A673 (cell line): Measurements from ENCODE around the gene MAPKAPK3. TPM values are rescaled to one million over a fixed set of nuclear protein-coding genes. Genes with fewer than 3 reads are reported as not detected.
A peak's percentile ranks its signal among the peaks of the same experiment; 100 is the strongest.

Source experiments
- BruUV-seq: library from RNA; stranded (reverse); fragments of 400-500 nt; replicated peaks from 2 replicates; lab custom pipeline; 2021; lab: Mats Ljungman, UMichigan
- CTCF ChIA-PET: fragments of 300-600 bp; sonication (Branson Sonifier 250); formaldehyde crosslinking; loops from one replicate; lab custom pipeline; 2022; ENCODE audit warnings: antibody characterized with exemption; lab: Charles Lee
- POLR2A ChIA-PET: fragments of 300-600 bp; sonication (Branson Sonifier 250); formaldehyde crosslinking; loops from one replicate; lab custom pipeline; 2022; ENCODE audit warnings: antibody characterized with exemption; ENCODE audit not compliant: low non-redundant PET; lab: Charles Lee
- DNase-seq: peaks from one replicate; pipeline ENCODE4 v3.0.0-alpha.2; 2015; ENCODE audit warnings: low spot score
- H3K27ac ChIP-seq: fragments of 200-600 bp; sonication (generic); 2 replicates; pipeline ENCODE4 v1.5.1; 2016; ENCODE audit warnings: mixed run types, low read depth, mild to moderate bottlenecking, mixed read lengths, antibody characterized with exemption, low read length; ENCODE audit not compliant: poor library complexity, severe bottlenecking
- H3K27me3 ChIP-seq: fragments of 200-600 bp; sonication (generic); replicated peaks from 2 replicates; pipeline ENCODE4 v1.6.1; 2017; ENCODE audit warnings: mixed run types, low read depth, mild to moderate bottlenecking, mixed read lengths, antibody characterized with exemption, low read length; ENCODE audit not compliant: insufficient read depth, poor library complexity
- H3K36me3 ChIP-seq: fragments of 200-600 bp; sonication (generic); 2 replicates; pipeline ENCODE4 v1.6.1; 2016; ENCODE audit warnings: mixed run types, mild to moderate bottlenecking, mixed read lengths, antibody characterized with exemption, low read length; ENCODE audit not compliant: insufficient read depth, poor library complexity, severe bottlenecking
- H3K4me1 ChIP-seq: fragments of 200-600 bp; sonication (generic); 2 replicates; pipeline ENCODE4 v1.6.1; 2017; ENCODE audit warnings: mixed run types, mild to moderate bottlenecking, mixed read lengths, antibody characterized with exemption, low read length; ENCODE audit not compliant: insufficient read depth, poor library complexity, severe bottlenecking
- H3K4me3 ChIP-seq: fragments of 200-600 bp; sonication (generic); 2 replicates; pipeline ENCODE4 v1.5.1; 2016; ENCODE audit warnings: low read depth, mixed run types, mild to moderate bottlenecking, mixed read lengths, low read length; ENCODE audit not compliant: poor library complexity, severe bottlenecking
- H3K9me3 ChIP-seq: fragments of 200-600 bp; sonication (generic); 2 replicates; pipeline ENCODE4 v1.6.1; 2016; ENCODE audit warnings: mixed run types, low read depth, mild to moderate bottlenecking, mixed read lengths, antibody characterized with exemption, low read length; ENCODE audit not compliant: poor library complexity, severe bottlenecking
- EZH2 ChIP-seq: fragments of 200-600 bp; sonication (generic); IDR thresholded peaks from 2 replicates; pipeline ENCODE4 v1.6.1; 2017; ENCODE audit warnings: borderline replicate concordance, low read depth, mild to moderate bottlenecking, mixed read lengths, antibody characterized with exemption, low read length; ENCODE audit not compliant: poor library complexity, severe bottlenecking
- intact Hi-C: fragments of 100-400 bp; cut with micrococcal nuclease; formaldehyde crosslinking; loops from one replicate; pipeline ENCODE4 v1.10.0; 2022; ENCODE audit not compliant: unreplicated experiment
- total RNA-seq: library from RNA; stranded (reverse); gene quantifications from 2 replicates; pipeline ENCODE4 v1.2.3, GENCODE V29; 2021
- TF ChIP-seq, protein P1 (sequence below): fragments of 300-800, 200-600 bp; sonication (generic); conservative IDR thresholded peaks from 2 replicates; pipeline ENCODE4 v1.5.1; 2017; ENCODE audit warnings: low read depth, mild to moderate bottlenecking, antibody characterized with exemption, low read length, moderate library complexity, mixed read lengths

The MAPKAPK3 gene
- total RNA-seq, 1 experiment from 2014 or later = 15.8 TPM

DNA sequence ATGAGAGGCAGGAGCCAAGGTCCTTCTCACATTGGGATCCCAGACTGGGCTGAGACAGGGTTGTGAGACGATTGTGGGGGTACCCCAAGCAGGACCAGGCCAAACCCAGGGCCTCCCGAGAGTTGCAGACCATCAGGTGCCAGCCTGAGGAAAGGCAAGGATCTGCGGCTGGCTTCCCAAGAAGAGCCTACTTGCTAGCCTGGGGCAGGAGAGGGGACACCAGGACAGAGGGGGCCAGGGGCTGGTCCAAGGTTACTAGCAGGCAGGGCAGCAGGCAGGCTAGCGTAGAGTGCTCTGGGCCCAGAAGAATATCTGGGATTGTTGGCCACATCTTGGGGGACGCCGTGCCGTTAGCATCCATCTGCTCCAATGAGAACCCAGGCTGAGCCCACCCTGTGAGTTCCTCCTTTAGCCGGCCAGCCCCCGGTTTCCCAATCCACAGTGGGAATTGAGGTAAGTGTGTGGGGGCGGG is 5.9 kb upstream of the MAPKAPK3 start:
- no peak for DNase-seq
- H3K36me3 ChIP-seq = no peaks in the 10 kb centered on the region
- intact Hi-C loops = loop anchor here (5.0 to 10.0 kb wide), 5 partner anchors 39 to 884 kb away; no protein-coding TSS in a partner anchor
- no peaks in the 10 kb centered on the region for H3K9me3 ChIP-seq
- BruUV-seq = no TSS peak
- ChIA-PET POLR2A (no interaction called here), CTCF (interaction anchor here (1.0 kb wide), 1 partner anchor 39 kb away, joined by 3 read pairs; no protein-coding TSS in a partner anchor)
- peaks cover 8% of the 10 kb centered on the region for H3K4me1 ChIP-seq
- peak overlapping the region; percentile 67 for H3K27ac ChIP-seq
- TF ChIP-seq, protein P1, sequence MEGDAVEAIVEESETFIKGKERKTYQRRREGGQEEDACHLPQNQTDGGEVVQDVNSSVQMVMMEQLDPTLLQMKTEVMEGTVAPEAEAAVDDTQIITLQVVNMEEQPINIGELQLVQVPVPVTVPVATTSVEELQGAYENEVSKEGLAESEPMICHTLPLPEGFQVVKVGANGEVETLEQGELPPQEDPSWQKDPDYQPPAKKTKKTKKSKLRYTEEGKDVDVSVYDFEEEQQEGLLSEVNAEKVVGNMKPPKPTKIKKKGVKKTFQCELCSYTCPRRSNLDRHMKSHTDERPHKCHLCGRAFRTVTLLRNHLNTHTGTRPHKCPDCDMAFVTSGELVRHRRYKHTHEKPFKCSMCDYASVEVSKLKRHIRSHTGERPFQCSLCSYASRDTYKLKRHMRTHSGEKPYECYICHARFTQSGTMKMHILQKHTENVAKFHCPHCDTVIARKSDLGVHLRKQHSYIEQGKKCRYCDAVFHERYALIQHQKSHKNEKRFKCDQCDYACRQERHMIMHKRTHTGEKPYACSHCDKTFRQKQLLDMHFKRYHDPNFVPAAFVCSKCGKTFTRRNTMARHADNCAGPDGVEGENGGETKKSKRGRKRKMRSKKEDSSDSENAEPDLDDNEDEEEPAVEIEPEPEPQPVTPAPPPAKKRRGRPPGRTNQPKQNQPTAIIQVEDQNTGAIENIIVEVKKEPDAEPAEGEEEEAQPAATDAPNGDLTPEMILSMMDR = no peak
- no peak for TF ChIP-seq EZH2
- peak overlapping the region; percentile 52 for H3K4me3 ChIP-seq
- H3K27me3 ChIP-seq = no peaks in the 10 kb centered on the region

DNA sequence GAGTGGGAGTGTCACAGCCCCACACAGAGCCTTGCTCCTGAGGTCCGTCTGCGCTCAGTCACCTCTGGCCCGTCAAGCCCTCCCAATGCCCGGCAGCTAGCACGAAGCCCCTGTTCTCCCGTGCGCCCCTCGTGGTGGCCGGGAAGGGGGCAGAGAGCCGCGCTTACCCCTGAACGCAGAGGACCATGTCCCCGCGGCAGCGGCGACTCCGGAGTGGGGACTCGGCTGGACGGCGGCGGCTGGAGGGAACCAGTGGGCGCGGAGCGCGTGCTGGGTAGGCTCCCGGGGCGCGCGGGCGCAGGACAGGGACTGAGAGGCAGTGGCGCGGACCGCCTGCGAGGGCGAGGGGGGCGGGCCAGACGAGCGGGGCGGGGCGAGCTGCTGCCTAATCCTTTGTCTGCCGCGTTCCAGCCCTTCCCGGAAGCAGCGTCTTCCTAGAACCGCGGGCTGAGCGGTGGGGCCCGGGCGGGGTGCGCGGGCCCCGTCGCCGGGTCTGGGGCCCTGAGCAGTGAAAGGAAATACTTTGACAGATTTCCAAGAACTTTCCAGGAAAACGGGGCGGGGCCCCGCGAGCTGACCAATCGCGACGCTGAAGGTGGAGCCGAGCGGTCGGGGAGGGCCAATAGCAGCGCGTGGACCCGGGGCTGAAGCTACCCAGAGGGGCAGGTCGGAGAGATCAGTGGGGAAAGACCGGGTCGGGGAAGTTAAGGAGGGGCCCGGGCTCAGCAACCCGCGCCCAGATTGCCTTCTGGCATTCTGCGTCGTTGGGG is 5.3 kb upstream of the MAPKAPK3 start, which contains the start of gene CISH:
TSS of gene CISH (minus strand) at position 311 of the 770 bp plus-strand sequence. CDS start at position 187, 124 bp downstream.
- Histone ChIP-seq H3K4me1 (peaks cover 8% of the 10 kb centered on the region), H3K9me3 (no peaks in the 10 kb centered on the region), H3K4me3 (peak within 1 kb of the TSS; percentile 52), H3K27ac (peak within 1 kb of the TSS; percentile 67), H3K27me3 (no peaks in the 10 kb centered on the region), H3K36me3 (no peaks in the 10 kb centered on the region)
- intact Hi-C loops = loop anchor here (5.0 to 10.0 kb wide), 5 partner anchors 39 to 883 kb away; no protein-coding TSS in a partner anchor
- POLR2A ChIA-PET = no interaction called here
- DNase-seq = peak; percentile 89
- CTCF ChIA-PET = interaction anchor here (1.0 kb wide), 1 partner anchor 40 kb away, joined by 3 read pairs; no protein-coding TSS in a partner anchor
- BruUV-seq = no TSS peak
- TF ChIP-seq, protein P1 = peak; percentile 44
- TF ChIP-seq EZH2 = no peak

DNA sequence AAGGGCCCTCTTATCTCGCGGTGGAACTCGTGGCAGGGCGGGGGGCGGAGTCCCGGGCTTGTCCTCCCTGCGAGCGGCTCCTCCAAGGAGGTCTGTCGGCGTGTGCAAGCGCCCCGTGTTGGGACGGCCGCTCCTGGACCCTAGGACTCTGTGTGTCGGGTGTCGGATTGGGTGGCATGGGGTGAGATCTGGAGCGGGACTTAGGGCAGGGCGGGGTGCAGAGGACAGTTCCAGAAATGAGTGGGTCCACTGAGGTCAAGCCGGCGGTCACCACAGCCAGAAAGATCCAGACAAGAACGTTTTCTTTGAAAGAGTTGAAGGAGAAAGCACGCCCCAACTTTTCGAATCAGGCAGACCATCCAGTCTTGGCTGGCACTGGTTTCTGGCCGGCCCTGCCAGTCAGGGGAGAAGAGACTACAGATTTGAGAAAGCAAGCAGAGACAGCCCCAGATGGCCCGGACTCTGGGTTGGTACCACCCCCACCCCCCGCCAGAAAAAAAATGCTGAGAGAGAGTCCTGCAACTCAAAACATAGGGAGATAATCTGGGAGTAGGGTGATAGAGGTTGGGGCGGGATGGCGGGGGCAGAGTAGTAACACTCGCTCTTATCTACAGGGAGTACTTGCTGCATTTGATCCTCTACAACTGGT is 4.6 kb upstream of the MAPKAPK3 start:
- no TSS peak for BruUV-seq
- peak overlapping the region; percentile 52 for H3K4me3 ChIP-seq
- no peak overlapping the region for H3K27ac ChIP-seq
- ChIA-PET POLR2A (no interaction called here), CTCF (interaction anchor here (0.9 to 1.0 kb wide), 2 partner anchors 40 to 43 kb away, joined by 3 read pairs; no protein-coding TSS in a partner anchor)
- no peak for DNase-seq
- no peaks in the 10 kb centered on the region for H3K27me3 ChIP-seq
- peaks cover 8% of the 10 kb centered on the region for H3K4me1 ChIP-seq
- no peaks in the 10 kb centered on the region for H3K36me3 ChIP-seq
- H3K9me3 ChIP-seq = no peaks in the 10 kb centered on the region
- intact Hi-C loops = loop anchor here (5.0 to 10.0 kb wide), 5 partner anchors 40 to 882 kb away; no protein-coding TSS in a partner anchor
- TF ChIP-seq EZH2 = no peak
- TF ChIP-seq, protein P1 = no peak
